ENCODE data around the gene NEFH. TPM values are rescaled to one million over a fixed set of nuclear protein-coding genes. Genes with fewer than 3 reads are reported as not detected.

The NEFH gene
- total RNA-seq, 1 donor from 2014 or later: 0.46 TPM

- Histone ChIP-seq H3K36me3 (no peaks in the 10 kb centered on the region), H3K4me3 (no peak overlapping the region), H3K27ac (no peak overlapping the region), H3K4me1 (no peaks in the 10 kb centered on the region), H3K27me3 (no peaks in the 10 kb centered on the region), H3K9me3 (no peaks in the 10 kb centered on the region)
- no peak for DNase-seq
- peak; percentile 56 for ATAC-seq
- intact Hi-C loops (cut with DNase I): no loop called here
- TF ChIP-seq CTCF (IDR thresholded peaks at IDR 0.05): no peak
Observed at GRCh38 chr22:29457730-29458129, 22.3 kb upstream of the NEFH start.

GRCh38 chr22:29458551-29458950, 21.5 kb upstream of the NEFH start:
- Histone ChIP-seq H3K27me3 (no peaks in the 10 kb centered on the region), H3K9me3 (no peaks in the 10 kb centered on the region), H3K4me1 (no peaks in the 10 kb centered on the region), H3K4me3 (no peak overlapping the region), H3K27ac (no peak overlapping the region), H3K36me3 (no peaks in the 10 kb centered on the region)
- no peak for TF ChIP-seq CTCF (IDR thresholded peaks at IDR 0.05)
- DNase-seq (no peak), ATAC-seq (no peak)
- intact Hi-C loops (cut with DNase I): no loop called here

- ATAC-seq: no peak
- no peaks in the 10 kb centered on the region for H3K9me3 ChIP-seq
- intact Hi-C loops (cut with DNase I): no loop called here
- H3K4me3 ChIP-seq: no peak overlapping the region
- no peaks in the 10 kb centered on the region for H3K27me3 ChIP-seq
- no peak for TF ChIP-seq CTCF (IDR thresholded peaks at IDR 0.05)
- no peak for DNase-seq
- no peak overlapping the region for H3K27ac ChIP-seq
- H3K36me3 ChIP-seq: no peaks in the 10 kb centered on the region
- no peaks in the 10 kb centered on the region for H3K4me1 ChIP-seq
Observed at GRCh38 chr22:29459773-29460172, 20.2 kb upstream of the NEFH start.

GRCh38 chr22:29461263-29461662, 18.8 kb upstream of the NEFH start:
- intact Hi-C loops (cut with DNase I): no loop called here
- DNase-seq: no peak
- TF ChIP-seq CTCF (IDR thresholded peaks at IDR 0.05): no peak

GRCh38 chr22:29463629-29464028, 16.4 kb upstream of the NEFH start:
- H3K4me3 ChIP-seq: no peak overlapping the region
- no peak overlapping the region for H3K27ac ChIP-seq
- DNase-seq (no peak), ATAC-seq (no peak)
- intact Hi-C loops (cut with DNase I): no loop called here
- no peaks in the 10 kb centered on the region for H3K4me1 ChIP-seq
- TF ChIP-seq CTCF (IDR thresholded peaks at IDR 0.05): no peak
- no peaks in the 10 kb centered on the region for H3K9me3 ChIP-seq
- no peaks in the 10 kb centered on the region for H3K27me3 ChIP-seq
- no peaks in the 10 kb centered on the region for H3K36me3 ChIP-seq

More at GRCh38 chr22:29461263-29461662, 18.8 kb upstream of the NEFH start:
- no peaks in the 10 kb centered on the region for H3K36me3 ChIP-seq
- H3K27ac ChIP-seq: no peak overlapping the region
- no peaks in the 10 kb centered on the region for H3K9me3 ChIP-seq
- H3K4me3 ChIP-seq: no peak overlapping the region
- no peak for ATAC-seq
- H3K4me1 ChIP-seq: no peaks in the 10 kb centered on the region
- no peaks in the 10 kb centered on the region for H3K27me3 ChIP-seq

- ATAC-seq: no peak
- TF ChIP-seq CTCF (IDR thresholded peaks at IDR 0.05): no peak
- Histone ChIP-seq H3K27me3 (no peaks in the 10 kb centered on the region), H3K4me1 (no peaks in the 10 kb centered on the region), H3K27ac (no peak overlapping the region), H3K4me3 (no peak overlapping the region), H3K36me3 (no peaks in the 10 kb centered on the region), H3K9me3 (no peaks in the 10 kb centered on the region)
- no peak for DNase-seq
- intact Hi-C loops (cut with DNase I): no loop called here
Observed at GRCh38 chr22:29464581-29464980, 15.4 kb upstream of the NEFH start.

All from upper lobe of right lung (tissue), 1 donor.